Astrocyte of the cerebellum (primary cell): ENCODE measurements around the gene PKNOX2.

ENCODE experiments used
- DNase-seq: peaks from one replicate; pipeline ENCODE4 v3.0.0-alpha.2; 2011; ENCODE audit warnings: low read depth
- H3K4me3 ChIP-seq: 2 replicates; pipeline ENCODE4 v1.5.1; 2011; ENCODE audit warnings: mild to moderate bottlenecking, low read depth, low read length, moderate library complexity
- in situ Hi-C: cut with HindIII; loops from 2 replicates; pipeline ENCODE4 v1.10.0; 2017; ENCODE audit warnings: low sequenced_read_pairs
- TF ChIP-seq, protein P1 (sequence below): IDR thresholded peaks from 2 replicates; pipeline ENCODE4 v1.5.1; 2012; ENCODE audit warnings: low read length, low read depth, moderate library complexity, mild to moderate bottlenecking; ENCODE audit errors: missing control alignments

PKNOX2 gene

DNA sequence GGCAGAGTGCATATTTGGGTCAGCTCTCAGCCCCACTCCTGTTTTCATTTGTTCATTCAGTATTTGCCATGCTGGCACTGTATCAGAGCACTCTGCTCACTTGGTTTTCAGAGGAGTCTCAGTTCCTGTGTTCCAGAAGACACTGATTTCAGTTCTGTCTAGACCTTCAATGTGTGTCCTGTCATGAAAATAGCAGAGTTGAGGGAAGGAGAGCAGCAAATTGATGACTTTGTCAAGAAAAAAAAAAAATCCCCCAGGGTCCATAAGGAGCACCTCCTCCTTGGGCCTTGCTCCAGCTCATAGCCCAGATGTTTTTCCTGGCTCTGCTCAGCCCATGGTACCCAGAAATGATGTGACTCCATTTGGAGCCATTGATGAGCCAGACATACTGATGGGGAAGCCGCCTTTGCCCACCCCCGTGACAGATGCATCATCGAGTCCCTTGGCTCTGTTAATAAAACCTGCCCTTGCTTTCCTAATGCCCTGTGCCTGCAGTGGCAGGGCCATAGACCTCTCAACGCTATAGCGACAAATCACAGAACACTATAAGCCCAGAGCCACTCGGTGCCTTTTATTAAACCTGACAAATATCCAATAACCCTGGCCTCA, 107.0 kb downstream of the PKNOX2 start:
- TF ChIP-seq, protein P1, sequence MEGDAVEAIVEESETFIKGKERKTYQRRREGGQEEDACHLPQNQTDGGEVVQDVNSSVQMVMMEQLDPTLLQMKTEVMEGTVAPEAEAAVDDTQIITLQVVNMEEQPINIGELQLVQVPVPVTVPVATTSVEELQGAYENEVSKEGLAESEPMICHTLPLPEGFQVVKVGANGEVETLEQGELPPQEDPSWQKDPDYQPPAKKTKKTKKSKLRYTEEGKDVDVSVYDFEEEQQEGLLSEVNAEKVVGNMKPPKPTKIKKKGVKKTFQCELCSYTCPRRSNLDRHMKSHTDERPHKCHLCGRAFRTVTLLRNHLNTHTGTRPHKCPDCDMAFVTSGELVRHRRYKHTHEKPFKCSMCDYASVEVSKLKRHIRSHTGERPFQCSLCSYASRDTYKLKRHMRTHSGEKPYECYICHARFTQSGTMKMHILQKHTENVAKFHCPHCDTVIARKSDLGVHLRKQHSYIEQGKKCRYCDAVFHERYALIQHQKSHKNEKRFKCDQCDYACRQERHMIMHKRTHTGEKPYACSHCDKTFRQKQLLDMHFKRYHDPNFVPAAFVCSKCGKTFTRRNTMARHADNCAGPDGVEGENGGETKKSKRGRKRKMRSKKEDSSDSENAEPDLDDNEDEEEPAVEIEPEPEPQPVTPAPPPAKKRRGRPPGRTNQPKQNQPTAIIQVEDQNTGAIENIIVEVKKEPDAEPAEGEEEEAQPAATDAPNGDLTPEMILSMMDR: no peak
- H3K4me3 ChIP-seq: no peak overlapping the region
- in situ Hi-C loops: no loop called here
- DNase-seq: no peak

DNA sequence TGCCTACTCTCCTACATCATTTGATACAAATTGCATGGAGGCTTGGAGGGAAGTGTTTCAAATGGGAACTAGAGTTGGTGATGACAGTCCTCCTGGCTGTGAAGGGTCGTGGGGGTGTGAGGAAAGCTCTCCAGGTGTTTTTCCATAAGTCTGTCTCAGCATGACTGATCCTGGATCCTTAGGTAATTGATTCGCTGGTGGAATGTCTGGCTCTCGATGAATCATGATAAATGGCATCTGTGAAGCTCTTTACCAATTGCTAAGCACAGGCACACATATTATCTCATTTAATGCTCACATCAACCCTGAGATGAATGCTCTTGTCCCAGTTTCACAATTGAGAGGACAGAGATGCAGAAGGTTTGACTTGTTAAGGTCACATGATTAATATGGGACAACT, 107.5 kb downstream of the PKNOX2 start:
- in situ Hi-C loops: no loop called here
- DNase-seq: no peak
- H3K4me3 ChIP-seq: no peak overlapping the region
- TF ChIP-seq, protein P1: no peak

GRCh38 chr11:125272821-125273220, 108.3 kb downstream of the PKNOX2 start:
- H3K4me3 ChIP-seq: no peak overlapping the region
- in situ Hi-C loops: no loop called here
- TF ChIP-seq, protein P1: no peak
- DNase-seq: no peak

DNA sequence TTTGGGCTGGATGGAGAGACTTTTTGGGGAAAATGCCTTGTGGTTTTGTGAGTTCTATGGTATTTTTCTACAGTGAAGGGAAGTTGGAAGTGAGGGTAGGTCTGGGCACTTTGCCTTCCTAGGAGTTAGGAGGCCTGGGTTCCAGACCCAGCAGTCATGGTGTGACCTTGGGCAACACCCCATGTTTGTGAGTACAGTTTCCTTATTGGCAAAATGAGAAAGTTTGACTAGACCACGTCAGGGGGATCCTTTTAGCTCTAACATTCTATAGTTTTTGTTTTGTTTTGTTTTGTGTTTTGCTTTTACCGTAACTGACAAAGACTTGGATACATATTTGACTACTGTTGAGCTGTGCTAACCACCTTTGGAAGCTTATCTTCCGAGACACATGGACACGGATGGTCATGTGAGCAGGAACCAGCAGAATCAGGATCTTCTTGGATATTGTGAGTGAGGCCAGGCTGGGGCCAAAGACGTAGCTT, 109.0 kb downstream of the PKNOX2 start:
- TF ChIP-seq, protein P1: no peak
- no peak overlapping the region for H3K4me3 ChIP-seq
- DNase-seq: no peak
- in situ Hi-C loops: no loop called here

DNA sequence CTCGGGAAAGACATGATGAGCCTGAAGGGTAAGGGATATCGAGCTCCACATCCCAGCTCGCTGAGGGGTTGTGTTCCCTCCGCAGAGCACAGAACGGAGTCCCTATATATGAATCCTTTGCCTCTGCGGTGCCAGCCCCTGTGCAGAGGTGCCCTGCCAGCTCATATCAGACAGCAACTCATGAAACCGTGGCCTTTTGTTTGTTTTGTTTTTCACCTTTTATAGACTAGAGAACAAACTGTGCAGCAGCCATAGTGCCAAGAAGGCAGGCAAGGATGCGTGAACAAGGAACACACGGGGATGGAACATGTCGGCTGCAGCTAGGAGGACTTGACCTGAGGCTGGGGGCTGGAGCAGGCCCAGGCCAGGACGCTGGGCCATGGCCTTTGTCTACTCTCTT, 109.8 kb downstream of the PKNOX2 start:
- DNase-seq: no peak
- TF ChIP-seq, protein P1: no peak
- in situ Hi-C loops: no loop called here
- H3K4me3 ChIP-seq: no peak overlapping the region

GRCh38 chr11:125274774-125275173, 110.2 kb downstream of the PKNOX2 start:
- in situ Hi-C loops: no loop called here
- no peak for DNase-seq
- H3K4me3 ChIP-seq: no peak overlapping the region
- TF ChIP-seq, protein P1: no peak
